K562 (cell line): ENCODE data around the gene CATSPER1. TPM values are rescaled to one million over a fixed set of nuclear protein-coding genes. Genes with fewer than 3 reads are reported as not detected.
A peak's percentile ranks its signal among the peaks of the same experiment; 100 is the strongest.

ENCODE experiments used
- ATF3 ChIP-seq, 2 experiments: fragments of 450-650 bp in 1 of 2; sonication (generic) in 1 of 2; formaldehyde crosslinking in 1 of 2; IDR thresholded peaks in 1 of 2; conservative IDR thresholded peaks in 1 of 2; 2 replicates each; pipeline versions ENCODE4 v1.6.1 to v1.8.1; 2016 to 2023; ENCODE audit warnings: mild to moderate bottlenecking in 2 of 2, moderate library complexity in 2 of 2, inconsistent platforms in 1 of 2, missing genetic modification reagents in 1 of 2
- CREB1 ChIP-seq, 2 experiments: sonication (generic) in 1 of 2; formaldehyde crosslinking in 1 of 2; IDR thresholded peaks; 2 replicates each; pipeline versions ENCODE4 v1.6.1 to v1.8.0; 2012 to 2022; ENCODE audit warnings: inconsistent platforms in 1 of 2, mild to moderate bottlenecking in 1 of 2, missing genetic modification reagents in 1 of 2, moderate library complexity in 1 of 2
- FOXP1 ChIP-seq: sonication (generic); formaldehyde crosslinking; IDR thresholded peaks from 2 replicates; pipeline ENCODE4 v1.8.0; 2022; ENCODE audit warnings: mild to moderate bottlenecking, missing genetic modification reagents
- JUND ChIP-seq, 2 experiments: IDR thresholded peaks; 2 replicates in 1 of 2; 3 replicates in 1 of 2; pipeline ENCODE4 v1.6.1; 2011; ENCODE audit warnings: borderline replicate concordance in 2 of 2, low read depth in 2 of 2, low read length in 2 of 2, improper control_type of control experiment in 1 of 2, missing biosample characterization in 1 of 2, missing genetic modification characterization in 1 of 2, missing genetic modification reagents in 1 of 2
- L3MBTL2 ChIP-seq: fragments of 450-650 bp; IDR thresholded peaks from 2 replicates; pipeline ENCODE4 v1.6.1; 2016; ENCODE audit warnings: mild to moderate bottlenecking, moderate library complexity
- NR2C1 ChIP-seq, 2 experiments: fragments of 450-650 bp; IDR thresholded peaks; 2 replicates each; pipeline ENCODE4 v1.6.1; 2017; ENCODE audit warnings: mild to moderate bottlenecking in 2 of 2, antibody characterized with exemption in 1 of 2, inconsistent platforms in 1 of 2, missing compliant biosample characterization in 1 of 2, missing genetic modification characterization in 1 of 2
- PPARD ChIP-seq: fragments of 250-450 bp; sonication (Bioruptor Pico); IDR thresholded peaks from 2 replicates; pipeline ENCODE4 v1.8.0; 2022; ENCODE audit warnings: inconsistent platforms, mild to moderate bottlenecking, moderate library complexity
- PRDM10 ChIP-seq: fragments of 450-650 bp; IDR thresholded peaks from 2 replicates; pipeline ENCODE4 v1.6.1; 2018; ENCODE audit not compliant: partially characterized antibody
- TEAD1 ChIP-seq, 2 experiments: fragments of 450-650 bp in 1 of 2; sonication (generic) in 1 of 2; formaldehyde crosslinking; IDR thresholded peaks; 2 replicates each; pipeline versions ENCODE4 v1.4.0 to v1.8.0; 2020 to 2022; ENCODE audit warnings: mild to moderate bottlenecking in 2 of 2, missing genetic modification reagents in 1 of 2
- TEAD4 ChIP-seq, 2 experiments: sonication (generic) in 1 of 2; formaldehyde crosslinking in 1 of 2; IDR thresholded peaks; 2 replicates each; pipeline versions ENCODE4 v1.6.1 to v1.8.0; 2012 to 2022; ENCODE audit warnings: borderline replicate concordance in 1 of 2, inconsistent platforms in 1 of 2, low read length in 1 of 2, mild to moderate bottlenecking in 1 of 2, missing genetic modification reagents in 1 of 2
- TRIM25 ChIP-seq: fragments of 450-650 bp; IDR thresholded peaks from 2 replicates; pipeline ENCODE4 v1.7.0; 2016; ENCODE audit warnings: borderline replicate concordance
- ZEB2 ChIP-seq: fragments of 450-650 bp; IDR thresholded peaks from 2 replicates; pipeline ENCODE4 v1.6.1; 2016
- ZNF282 ChIP-seq: sonication (generic); formaldehyde crosslinking; IDR thresholded peaks from 2 replicates; pipeline ENCODE4 v1.8.1; 2023; ENCODE audit warnings: missing genetic modification reagents
- ZNF408 ChIP-seq: fragments of 250-450 bp; sonication (Bioruptor Pico); IDR thresholded peaks from 2 replicates; pipeline ENCODE4 v1.4.0; 2020; ENCODE audit warnings: low read depth, mild to moderate bottlenecking, moderate library complexity
- ZNF639 ChIP-seq, 2 experiments: fragments of 200-800 bp in 1 of 2; sonication (Bioruptor generic) in 1 of 2; sonication (generic) in 1 of 2; formaldehyde crosslinking in 1 of 2; IDR thresholded peaks in 1 of 2; conservative IDR thresholded peaks in 1 of 2; 2 replicates each; pipeline versions ENCODE4 v1.5.0 to v1.6.1; 2016 to 2020; ENCODE audit warnings: missing compliant biosample characterization in 1 of 2, missing genetic modification characterization in 1 of 2, missing genetic modification reagents in 1 of 2
- polyA plus RNA-seq, 8 experiments: library from polyadenylated mRNA; depleted of rRNA in 4 of 8; stranded (reverse) in 5 of 8; unstranded in 3 of 8; fragments of >200 nt; fragmentation: Nextera tagmentation in 2 of 8; fragmentation: Illumina TruSeq in 1 of 8; extraction: Ambion mirVana in 2 of 8; extraction: Trizol in 1 of 8; gene quantifications; 2 replicates each; pipeline versions ENCODE4 v1.2.1 to v1.2.3, GENCODE V29; 2011 to 2014; ENCODE audit warnings: inconsistent platforms in 1 of 8, missing spikeins in 1 of 8
- total RNA-seq, 7 experiments: library from RNA; depleted of rRNA in 6 of 7; stranded (reverse); fragments of >200 nt in 6 of 7; fragmentation: Illumina TruSeq in 2 of 7; extraction: Trizol in 2 of 7; gene quantifications; 2 replicates each; pipeline versions ENCODE4 v1.2.1 to v1.2.3, GENCODE V29; 2011 to 2021; ENCODE audit warnings: low replicate concordance in 1 of 7

The CATSPER1 gene
- total and polyA plus RNA-seq, 9 of the 15 experiments (the other 6 are each of a cell fraction or from before 2014, with no cell fraction given): 0.21 to 3.3 (median 0.76) TPM

GRCh38 chr11:66012946-66013761, 13.1 kb downstream of the CATSPER1 start (continued):
- TF ChIP-seq ATF3 (IDR thresholded peaks at IDR 0.05): peak; percentile 48; the same call in 1 of the 2 replicates
- TF ChIP-seq ATF3 (CRISPR knock-in tag; conservative IDR thresholded peaks at IDR 0.05): no peak
- 0 out of 2 replicates have a peak, but pooled peaks have one; percentile 40 for TF ChIP-seq NR2C1 (IDR thresholded peaks at IDR 0.05)
- TF ChIP-seq NR2C1 (tag; IDR thresholded peaks at IDR 0.05): peak; percentile 52; the same call in 1 of the 2 replicates
- no peak for TF ChIP-seq ZNF408 (CRISPR knock-in tag)
- TF ChIP-seq ZEB2: peak; percentile 38; the same call in 1 of the 2 replicates
- peak; percentile 79; the same call in 1 of the 2 replicates for TF ChIP-seq FOXP1
- no peak for TF ChIP-seq PPARD (CRISPR knock-in tag)
- TF ChIP-seq PRDM10: peak; percentile 88
- peak; percentile 54 for TF ChIP-seq JUND (IDR thresholded peaks at IDR 0.05; ENCODE audit: borderline replicate concordance, low read depth, low read length)
- TF ChIP-seq JUND (tag; IDR thresholded peaks at IDR 0.05; ENCODE audit: borderline replicate concordance, low read depth, low read length): peak; percentile 78; the same call in 2 of the 3 replicates
- peak; percentile 36 for TF ChIP-seq L3MBTL2
- TF ChIP-seq ZNF639 (CRISPR knock-in tag; conservative IDR thresholded peaks at IDR 0.05 in 1 of 2, IDR thresholded peaks at IDR 0.05 in 1 of 2): no peak
- TF ChIP-seq TEAD4 (IDR thresholded peaks at IDR 0.05; ENCODE audit: low read length): peak; percentile 43; the same call in 1 of the 2 replicates
- 0 out of 2 replicates have a peak, but pooled peaks have one; percentile 72 for TF ChIP-seq TEAD4 (CRISPR knock-in tag; IDR thresholded peaks at IDR 0.05; ENCODE audit: borderline replicate concordance)
- no peak for TF ChIP-seq CREB1 (IDR thresholded peaks at IDR 0.05)
- TF ChIP-seq CREB1 (CRISPR knock-in tag; IDR thresholded peaks at IDR 0.05): 0 out of 2 replicates have a peak, but pooled peaks have one; percentile 16
- TF ChIP-seq TRIM25: no peak
- TF ChIP-seq TEAD1 (CRISPR knock-in tag; IDR thresholded peaks at IDR 0.05): peak in 1 of 2 experiments; percentile 87; a peak in 2 of 4 replicates
- TF ChIP-seq ZNF282 (CRISPR knock-in tag): no peak
